ENCODE measurements around the gene SERPINE3. TPM values are rescaled to one million over a fixed set of nuclear protein-coding genes. Genes with fewer than 3 reads are reported as not detected.

Gene SERPINE3
- total RNA-seq, 2 donors from 2014 or later = not detected

- H3K36me3 ChIP-seq = no peaks in the 10 kb centered on the region
- 77% methylated on average over 2 of the region's 2 CpGs for WGBS
- no peak for DNase-seq (ENCODE audit: low spot score)
- no peak overlapping the region for H3K27ac ChIP-seq
- intact Hi-C loops (cut with DNase I) = no loop called here
- no peaks in the 10 kb centered on the region for H3K9me3 ChIP-seq
- H3K4me3 ChIP-seq = no peak overlapping the region
- H3K4me1 ChIP-seq (replicated peaks) = no peaks in the 10 kb centered on the region
- TF ChIP-seq POLR2AphosphoS5 (IDR thresholded peaks at IDR 0.05) = no peak
- TF ChIP-seq POLR2A (IDR thresholded peaks at IDR 0.05) = no peak
- TF ChIP-seq CTCF (IDR thresholded peaks at IDR 0.05) = no peak
- no peaks in the 10 kb centered on the region for H3K27me3 ChIP-seq (replicated peaks; ENCODE audit: insufficient read depth)
These were observed 36.4 kb upstream of the SERPINE3 start for GRCh38 chr13:51303063-51303552.

- DNase-seq (ENCODE audit: low spot score) = no peak
- intact Hi-C loops (cut with DNase I) = no loop called here
- H3K27me3 ChIP-seq (replicated peaks; ENCODE audit: insufficient read depth) = no peaks in the 10 kb centered on the region
- no peak overlapping the region for H3K27ac ChIP-seq
- H3K36me3 ChIP-seq = no peaks in the 10 kb centered on the region
- TF ChIP-seq CTCF (IDR thresholded peaks at IDR 0.05) (no peak), POLR2AphosphoS5 (IDR thresholded peaks at IDR 0.05) (no peak), POLR2A (IDR thresholded peaks at IDR 0.05) (no peak)
- no peaks in the 10 kb centered on the region for H3K9me3 ChIP-seq
- H3K4me1 ChIP-seq (replicated peaks) = no peaks in the 10 kb centered on the region
- no peak overlapping the region for H3K4me3 ChIP-seq
These were observed 35.6 kb upstream of the SERPINE3 start for GRCh38 chr13:51303882-51304281.

DNA sequence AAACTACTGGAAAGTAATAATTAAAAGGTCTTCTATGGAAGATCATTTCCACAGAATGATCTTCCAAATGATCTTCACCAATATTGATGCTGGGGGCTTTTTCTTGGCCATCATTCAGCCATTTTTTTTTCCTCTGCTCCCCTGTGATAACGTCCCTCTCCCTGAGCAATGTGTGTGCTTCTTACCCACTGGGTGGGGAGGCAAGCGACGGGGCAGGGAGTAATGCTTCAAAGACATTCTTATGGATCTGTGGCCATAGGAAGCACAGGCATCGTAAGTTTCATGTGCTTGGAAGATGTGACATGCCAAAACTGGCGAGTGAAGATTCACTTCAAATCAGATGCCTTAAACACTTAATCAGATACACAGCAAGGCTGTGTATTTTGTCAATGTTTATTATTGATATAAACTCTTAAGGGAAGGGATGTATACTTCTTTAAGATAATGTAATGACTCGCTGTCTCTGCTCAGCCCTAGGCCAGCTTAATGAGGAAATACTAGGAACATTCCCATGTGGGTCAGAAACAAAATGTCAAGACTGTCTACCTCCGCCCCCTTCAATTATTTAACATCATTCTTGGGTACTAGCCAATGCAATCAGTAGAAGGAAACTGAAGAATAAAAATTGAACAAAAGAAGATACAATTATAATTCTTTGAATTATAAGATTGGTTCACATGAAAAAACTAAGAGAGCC lies 34.1 kb upstream of the SERPINE3 start:
- H3K27ac ChIP-seq = no peak overlapping the region
- no peak for DNase-seq (ENCODE audit: low spot score)
- TF ChIP-seq POLR2A (IDR thresholded peaks at IDR 0.05) = no peak
- no peak for TF ChIP-seq CTCF (IDR thresholded peaks at IDR 0.05)
- TF ChIP-seq POLR2AphosphoS5 (IDR thresholded peaks at IDR 0.05) = no peak
- intact Hi-C loops (cut with DNase I) = no loop called here
- no peaks in the 10 kb centered on the region for H3K9me3 ChIP-seq
- WGBS = 83% methylated on average over 7 of the region's 7 CpGs
- H3K36me3 ChIP-seq = no peaks in the 10 kb centered on the region
- H3K4me1 ChIP-seq (replicated peaks) = no peaks in the 10 kb centered on the region
- H3K4me3 ChIP-seq = no peak overlapping the region
- no peaks in the 10 kb centered on the region for H3K27me3 ChIP-seq (replicated peaks; ENCODE audit: insufficient read depth)

GRCh38 chr13:51308781-51309180 lies 30.7 kb upstream of the SERPINE3 start:
- no peak for DNase-seq (ENCODE audit: low spot score)
- TF ChIP-seq POLR2A (IDR thresholded peaks at IDR 0.05) = no peak
- H3K4me3 ChIP-seq = no peak overlapping the region
- H3K27me3 ChIP-seq (replicated peaks; ENCODE audit: insufficient read depth) = no peaks in the 10 kb centered on the region
- no peaks in the 10 kb centered on the region for H3K4me1 ChIP-seq (replicated peaks)
- WGBS = 74% methylated on average over 6 of the region's 6 CpGs
- intact Hi-C loops (cut with DNase I) = no loop called here
- H3K27ac ChIP-seq = no peak overlapping the region
- no peaks in the 10 kb centered on the region for H3K36me3 ChIP-seq
- H3K9me3 ChIP-seq = no peaks in the 10 kb centered on the region

- no peak for DNase-seq (ENCODE audit: low spot score)
- Histone ChIP-seq H3K4me3 (no peak overlapping the region), H3K27me3 (replicated peaks; ENCODE audit: insufficient read depth) (no peaks in the 10 kb centered on the region), H3K27ac (no peak overlapping the region), H3K36me3 (no peaks in the 10 kb centered on the region), H3K4me1 (replicated peaks) (no peaks in the 10 kb centered on the region), H3K9me3 (no peaks in the 10 kb centered on the region)
- no peak for TF ChIP-seq POLR2A (IDR thresholded peaks at IDR 0.05)
- no peak for TF ChIP-seq CTCF (IDR thresholded peaks at IDR 0.05)
- no peak for TF ChIP-seq POLR2AphosphoS5 (IDR thresholded peaks at IDR 0.05)
- WGBS = 89% methylated on average over 2 of the region's 2 CpGs
- intact Hi-C loops (cut with DNase I) = no loop called here
These were observed 28.3 kb upstream of the SERPINE3 start for GRCh38 chr13:51311231-51311630.

Measured in prostate gland (tissue), 2 donors.